GM10248 (cell line): ENCODE results near the gene TMPRSS15.

ENCODE experiments used
- CTCF ChIA-PET: fragments of 300-600 bp; sonication (Branson Sonifier 250); formaldehyde crosslinking; extraction: SDS; loops from one replicate; lab custom pipeline; 2021; ENCODE audit warnings: antibody characterized with exemption; lab: Yijun Ruan, JAX
- POLR2A ChIA-PET: fragments of 350-650 bp; sonication (Branson Sonifier 250); formaldehyde crosslinking; extraction: SDS; loops from one replicate; lab custom pipeline; 2020; ENCODE audit warnings: antibody characterized with exemption; lab: Yijun Ruan, JAX
- DNase-seq: peaks from one replicate; pipeline ENCODE4 v3.0.0; 2012; ENCODE audit errors: extremely low spot score
- CTCF ChIP-seq: IDR thresholded peaks from 2 replicates; pipeline ENCODE4 v1.5.1; 2012; ENCODE audit warnings: mild to moderate bottlenecking, low read depth; ENCODE audit errors: extremely low read depth, missing control alignments, control extremely low read depth

Gene TMPRSS15

DNA sequence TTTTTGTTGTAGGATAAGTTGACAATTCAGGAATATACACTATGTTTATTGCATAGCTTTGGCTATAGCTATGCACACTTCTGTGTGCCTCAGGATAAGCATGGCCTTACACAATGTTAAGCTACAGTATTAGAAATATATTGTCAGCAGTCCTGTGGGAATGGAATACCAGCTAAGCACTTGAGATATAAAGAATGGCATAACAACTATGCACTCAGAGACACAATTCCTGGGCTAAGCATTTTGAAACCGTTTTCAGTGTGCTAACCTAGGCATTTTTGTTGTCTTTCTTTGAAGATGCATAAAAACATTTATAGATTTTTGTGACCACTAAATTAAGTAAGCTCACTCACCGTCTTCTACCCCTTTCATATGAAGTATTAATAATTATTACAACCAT lies 46.8 kb downstream of the TMPRSS15 start:
- TF ChIP-seq CTCF = no peak
- POLR2A ChIA-PET = no interaction called here
- no peak for DNase-seq
- CTCF ChIA-PET = no interaction called here

DNA sequence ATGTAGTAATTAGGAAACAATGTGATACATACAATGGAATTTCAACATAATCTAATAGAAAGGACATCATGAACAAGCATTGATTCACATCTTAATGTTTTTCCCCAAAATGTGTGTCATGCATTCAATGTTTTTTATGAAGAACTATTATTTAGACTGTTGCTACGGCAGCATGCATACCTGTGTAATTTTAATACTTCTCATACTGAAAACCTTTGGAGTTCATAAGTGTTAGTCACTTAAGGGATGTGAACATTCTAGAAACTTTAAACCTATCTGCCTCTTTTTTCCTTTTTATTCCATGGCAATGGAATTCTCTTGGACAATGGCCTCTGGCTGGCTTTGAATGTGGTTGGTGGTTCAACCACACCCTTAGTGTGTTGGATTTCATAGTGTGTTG lies 48.6 kb downstream of the TMPRSS15 start:
- ChIA-PET POLR2A (no interaction called here), CTCF (interaction anchor here (1.5 kb wide), 1 partner anchor 18 kb away, joined by 3 read pairs; no protein-coding TSS in a partner anchor)
- no peak for TF ChIP-seq CTCF
- DNase-seq = no peak

DNA sequence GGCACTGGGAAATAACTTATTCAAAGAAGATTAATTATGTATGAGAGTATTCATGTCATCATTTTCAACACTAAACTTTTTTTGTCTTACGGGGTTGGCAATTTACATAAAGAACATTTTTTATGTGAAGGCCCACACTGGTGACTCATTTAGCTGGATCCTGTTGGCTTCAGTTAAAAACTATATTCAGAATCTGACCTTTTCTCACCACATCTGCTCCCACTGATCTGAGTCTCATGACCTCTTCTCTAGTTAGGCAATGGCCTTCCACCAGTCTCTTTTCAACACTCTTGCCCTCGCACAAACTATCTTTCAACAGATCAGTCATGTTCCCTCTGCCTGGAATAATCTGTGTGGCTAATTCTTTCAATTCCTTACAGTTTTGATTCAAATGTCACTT lies 53.4 kb downstream of the TMPRSS15 start:
- ChIA-PET POLR2A (no interaction called here), CTCF (no interaction called here)
- no peak for TF ChIP-seq CTCF
- DNase-seq = no peak

- CTCF ChIA-PET = no interaction called here
- TF ChIP-seq CTCF = no peak
- POLR2A ChIA-PET = no interaction called here
- no peak for DNase-seq
Measured at GRCh38 chr21:18349468-18349867, 54.1 kb downstream of the TMPRSS15 start.

DNA sequence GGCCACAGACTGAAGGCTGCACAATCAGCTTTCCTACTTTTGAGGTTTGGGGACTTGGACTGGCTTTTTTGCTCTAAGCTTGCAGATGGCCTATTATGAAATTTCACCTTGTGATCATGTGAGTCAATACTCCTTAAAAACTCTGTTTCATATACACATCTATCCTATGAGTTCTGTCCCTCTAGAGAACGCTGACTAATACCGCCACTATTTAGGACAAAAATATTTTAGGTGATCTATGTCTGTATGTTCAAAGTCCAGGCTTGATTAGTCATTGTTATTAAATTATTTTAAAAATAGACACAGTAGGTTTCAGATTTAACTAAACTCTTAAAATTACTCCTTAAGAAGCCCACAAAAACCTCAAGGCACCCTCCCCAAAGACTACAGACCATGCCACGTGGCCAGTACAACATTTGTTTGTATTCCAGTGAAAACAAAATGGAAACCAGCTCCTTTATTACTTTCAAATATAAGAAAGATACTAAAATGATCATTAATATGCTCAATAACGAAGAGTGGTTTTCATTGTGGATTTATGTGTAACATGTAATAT lies 63.1 kb downstream of the TMPRSS15 start:
- ChIA-PET POLR2A (no interaction called here), CTCF (no interaction called here)
- DNase-seq = no peak
- TF ChIP-seq CTCF = no peak

DNA sequence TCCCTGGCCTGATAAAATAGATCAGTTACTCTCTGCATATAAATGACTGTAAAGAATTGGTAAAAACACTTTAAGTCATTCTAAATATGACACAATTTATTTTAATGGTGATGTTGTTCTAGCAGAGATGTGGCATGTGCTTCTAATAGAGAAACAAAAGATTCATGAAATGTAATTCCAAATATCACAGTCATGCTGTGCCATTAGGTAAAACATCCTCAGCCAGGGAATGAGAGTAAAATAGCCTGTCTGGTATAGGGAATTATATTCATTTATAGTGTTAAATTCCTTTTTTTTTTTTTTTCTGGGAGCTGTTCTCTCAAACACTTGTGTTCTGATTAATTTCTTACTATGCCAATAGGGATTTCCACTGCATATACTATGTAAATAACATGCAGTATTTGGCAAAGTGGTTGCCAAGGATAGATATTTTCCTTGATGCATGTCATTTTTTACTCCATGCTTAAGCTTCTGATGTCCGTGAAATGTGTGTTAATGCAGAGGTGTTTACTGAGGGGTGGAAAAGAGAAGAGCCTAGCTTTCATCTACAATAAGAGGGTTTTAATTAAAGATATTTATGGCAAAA lies 67.8 kb downstream of the TMPRSS15 start:
- CTCF ChIA-PET = no interaction called here
- POLR2A ChIA-PET = no interaction called here
- no peak for TF ChIP-seq CTCF
- DNase-seq = no peak

- no peak for DNase-seq
- ChIA-PET POLR2A (no interaction called here), CTCF (no interaction called here)
- TF ChIP-seq CTCF = no peak
Measured at GRCh38 chr21:18334066-18334465, 69.5 kb downstream of the TMPRSS15 start.
